Measurements from ENCODE around the gene SYTL3.
"Not testable (repeated sequence)": the region's sequence is repeated elsewhere in the genome, so short reads cannot be mapped to it uniquely, and the experiment has no call there.

The SYTL3 gene

GRCh38 chr6:158780988-158781691, 131.3 kb downstream of the SYTL3 start:
- no peak for DNase-seq

GRCh38 chr6:158781692-158782373, 132.0 kb downstream of the SYTL3 start:
- DNase-seq: no peak

- no peak for DNase-seq
These were observed 132.7 kb downstream of the SYTL3 start for GRCh38 chr6:158782432-158783166.

GRCh38 chr6:158783167-158783450, 133.3 kb downstream of the SYTL3 start:
- DNase-seq: no peak

- no peak for DNase-seq
These were observed 134.0 kb downstream of the SYTL3 start for GRCh38 chr6:158783851-158784250.

GRCh38 chr6:158784505-158784904, 134.7 kb downstream of the SYTL3 start:
- DNase-seq: no peak

- no peak for DNase-seq
These were observed 135.2 kb downstream of the SYTL3 start for GRCh38 chr6:158785036-158785435.

- no peak for DNase-seq
These were observed 136.9 kb downstream of the SYTL3 start for GRCh38 chr6:158786645-158787304.

- no peak for DNase-seq
These were observed 137.5 kb downstream of the SYTL3 start for GRCh38 chr6:158787395-158787794.

GRCh38 chr6:158789115-158789917, 139.5 kb downstream of the SYTL3 start:
- peak; percentile 18 to 29 for DNase-seq

- no peak for DNase-seq
These were observed 141.5 kb downstream of the SYTL3 start for GRCh38 chr6:158791274-158791855.

- DNase-seq: not testable (repeated sequence)
These were observed 142.7 kb downstream of the SYTL3 start for GRCh38 chr6:158792505-158792904.

GRCh38 chr6:158793432-158793831, 143.6 kb downstream of the SYTL3 start:
- no peak for DNase-seq

GRCh38 chr6:158795516-158795915, 145.7 kb downstream of the SYTL3 start:
- no peak for DNase-seq

GRCh38 chr6:158796353-158796752, 146.5 kb downstream of the SYTL3 start:
- no peak for DNase-seq

- no peak for DNase-seq
These were observed 147.8 kb downstream of the SYTL3 start for GRCh38 chr6:158797331-158798310.

GRCh38 chr6:158798311-158798710, 148.5 kb downstream of the SYTL3 start:
- DNase-seq: no peak

- DNase-seq: no peak
These were observed 149.4 kb downstream of the SYTL3 start for GRCh38 chr6:158799051-158799792.

- DNase-seq: no peak
These were observed 151.9 kb downstream of the SYTL3 start for GRCh38 chr6:158801655-158802294.

- no peak for DNase-seq
These were observed 153.9 kb downstream of the SYTL3 start for GRCh38 chr6:158803733-158804143.
